SK-N-SH treated with all-trans-retinoic acid at 6 μM for 48 hours (cell line): ENCODE results near the gene SPTLC1.

Source experiments
- ATAC-seq: fragments of 200-7000 bp; cut with Tn5 transposase; 3 replicates; pipeline ENCODE4 v1.9.1; 2020; ENCODE audit warnings: mild to moderate bottlenecking, moderate library complexity
- BACH2 ChIP-seq: fragments of 250-450 bp; sonication (Bioruptor Pico); IDR thresholded peaks from 2 replicates; pipeline ENCODE4 v1.9.0; 2021; ENCODE audit warnings: mild to moderate bottlenecking, borderline replicate concordance
- CSDC2 ChIP-seq: fragments of 250-450 bp; sonication (Bioruptor Pico); IDR thresholded peaks from 2 replicates; pipeline ENCODE4 v1.5.0; 2020; ENCODE audit warnings: mild to moderate bottlenecking, moderate library complexity
- ESRRG ChIP-seq: fragments of 250-450 bp; sonication (Bioruptor Pico); IDR thresholded peaks from 2 replicates; pipeline ENCODE4 v1.6.1; 2021; ENCODE audit warnings: mild to moderate bottlenecking
- GLIS3 ChIP-seq: fragments of 250-450 bp; sonication (Bioruptor Pico); IDR thresholded peaks from 2 replicates; pipeline ENCODE4 v1.5.0; 2020; ENCODE audit warnings: mild to moderate bottlenecking, moderate library complexity
- ISL1 ChIP-seq: fragments of 250-450 bp; sonication (Bioruptor Pico); IDR thresholded peaks from 2 replicates; pipeline ENCODE4 v2.1.2; 2022; ENCODE audit warnings: mild to moderate bottlenecking, moderate library complexity
- OSR1 ChIP-seq: fragments of 250-450 bp; sonication (Bioruptor Pico); IDR thresholded peaks from 2 replicates; pipeline ENCODE4 v1.8.0; 2022; ENCODE audit warnings: moderate library complexity, mild to moderate bottlenecking, inconsistent platforms
- PPARA ChIP-seq: fragments of 250-450 bp; sonication (Bioruptor Pico); IDR thresholded peaks from 2 replicates; pipeline ENCODE4 v1.5.0; 2020; ENCODE audit warnings: mild to moderate bottlenecking, borderline replicate concordance
- RARB ChIP-seq: fragments of 250-450 bp; sonication (Bioruptor Pico); IDR thresholded peaks from 2 replicates; pipeline ENCODE4 v1.8.0; 2021; ENCODE audit warnings: mild to moderate bottlenecking, moderate library complexity
- SNAI2 ChIP-seq: fragments of 250-450 bp; sonication (Bioruptor Pico); IDR thresholded peaks from 2 replicates; pipeline ENCODE4 v1.5.0; 2020; ENCODE audit warnings: mild to moderate bottlenecking, moderate library complexity
- TCF4 ChIP-seq: fragments of 250-450 bp; sonication (Bioruptor Pico); IDR thresholded peaks from 2 replicates; pipeline ENCODE4 v1.8.0; 2021; ENCODE audit warnings: mild to moderate bottlenecking, moderate library complexity, borderline replicate concordance
- TOX ChIP-seq: fragments of 250-450 bp; sonication (Bioruptor Pico); IDR thresholded peaks from 2 replicates; pipeline ENCODE4 v1.8.0; 2021; ENCODE audit warnings: mild to moderate bottlenecking, moderate library complexity, borderline replicate concordance
- ZC3H10 ChIP-seq: fragments of 250-450 bp; sonication (Bioruptor Pico); IDR thresholded peaks from 2 replicates; pipeline ENCODE4 v1.5.1; 2021; ENCODE audit warnings: mild to moderate bottlenecking, moderate library complexity
- ZFP3 ChIP-seq: fragments of 250-450 bp; sonication (Bioruptor Pico); IDR thresholded peaks from 2 replicates; pipeline ENCODE4 v1.5.0; 2020; ENCODE audit warnings: mild to moderate bottlenecking, moderate library complexity
- ZFP30 ChIP-seq: fragments of 450-650 bp; formaldehyde crosslinking; IDR thresholded peaks from 2 replicates; pipeline ENCODE4 v1.5.0; 2022; ENCODE audit warnings: mild to moderate bottlenecking, moderate library complexity
- ZNF565 ChIP-seq: fragments of 450-650 bp; formaldehyde crosslinking; conservative IDR thresholded peaks from 2 replicates; pipeline ENCODE4 v1.5.0; 2020; ENCODE audit warnings: low read depth, mild to moderate bottlenecking, moderate library complexity
- ZNF70 ChIP-seq: fragments of 450-650 bp; formaldehyde crosslinking; IDR thresholded peaks from 2 replicates; pipeline ENCODE4 v1.5.0; 2020; ENCODE audit warnings: mild to moderate bottlenecking, moderate library complexity
- ZNF8 ChIP-seq: fragments of 450-650 bp; formaldehyde crosslinking; IDR thresholded peaks from 2 replicates; pipeline ENCODE4 v1.5.0; 2020; ENCODE audit warnings: mild to moderate bottlenecking, moderate library complexity
- TF ChIP-seq, protein P1 (sequence below): fragments of 250-450 bp; sonication (Bioruptor Pico); IDR thresholded peaks from 2 replicates; pipeline ENCODE4 v1.8.0; 2020; ENCODE audit warnings: mild to moderate bottlenecking, moderate library complexity, borderline replicate concordance
- TF ChIP-seq, protein P2 (sequence below): fragments of 250-450 bp; sonication (Bioruptor Pico); IDR thresholded peaks from 2 replicates; pipeline ENCODE4 v1.5.1; 2021; ENCODE audit warnings: mild to moderate bottlenecking, moderate library complexity
- TF ChIP-seq, protein P3 (sequence below): fragments of 250-450 bp; sonication (Bioruptor Pico); IDR thresholded peaks from 2 replicates; pipeline ENCODE4 v1.5.1; 2020; ENCODE audit warnings: low read depth, mild to moderate bottlenecking, moderate library complexity
- TF ChIP-seq, protein P4 (sequence below): fragments of 250-450 bp; sonication (Bioruptor Pico); IDR thresholded peaks from 2 replicates; pipeline ENCODE4 v1.8.0; 2021; ENCODE audit warnings: low read depth, mild to moderate bottlenecking, moderate library complexity, borderline replicate concordance
- TF ChIP-seq, protein P5 (sequence below): fragments of 250-450 bp; sonication (Bioruptor Pico); IDR thresholded peaks from 2 replicates; pipeline ENCODE4 v1.5.0; 2020; ENCODE audit warnings: mild to moderate bottlenecking, moderate library complexity

Gene SPTLC1

DNA sequence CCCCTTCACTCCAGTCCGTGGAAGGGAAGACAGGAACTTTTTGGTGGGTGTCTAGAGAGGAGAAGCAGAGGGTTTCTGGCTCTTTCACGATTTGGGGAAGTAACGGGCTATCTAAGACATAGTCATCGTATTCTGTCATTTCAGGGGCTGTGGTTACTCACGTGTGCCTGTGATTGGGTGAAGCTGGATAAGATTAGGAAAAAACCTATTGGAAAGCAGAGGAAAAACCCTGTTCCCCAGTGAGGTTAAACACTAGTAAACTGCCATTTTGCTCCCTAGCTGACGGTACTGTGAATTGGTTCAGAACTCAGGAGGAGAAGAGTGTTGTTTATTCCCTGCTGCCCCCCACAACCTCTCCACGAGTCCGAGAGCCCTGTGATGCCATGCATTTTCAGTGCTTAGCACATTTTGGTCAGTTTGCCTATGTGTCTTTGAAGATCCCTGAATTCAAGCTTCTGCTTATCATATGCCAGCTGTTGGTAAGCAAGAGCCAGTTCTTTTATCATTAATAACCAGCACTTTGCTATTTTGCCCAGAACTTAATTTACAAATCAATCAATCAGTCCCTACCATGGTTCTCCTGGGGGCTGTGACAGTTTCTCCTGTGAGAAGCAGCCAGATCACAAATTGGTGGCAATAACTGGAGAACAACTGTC is 120.1 kb downstream of the SPTLC1 start:
- TF ChIP-seq BACH2: no peak
- no peak for TF ChIP-seq ZNF8 (CRISPR knock-in tag)
- TF ChIP-seq RARB: no peak
- no peak for TF ChIP-seq ZC3H10 (CRISPR knock-in tag)
- TF ChIP-seq ZNF565 (CRISPR knock-in tag): no peak
- TF ChIP-seq ZFP3: no peak

DNA sequence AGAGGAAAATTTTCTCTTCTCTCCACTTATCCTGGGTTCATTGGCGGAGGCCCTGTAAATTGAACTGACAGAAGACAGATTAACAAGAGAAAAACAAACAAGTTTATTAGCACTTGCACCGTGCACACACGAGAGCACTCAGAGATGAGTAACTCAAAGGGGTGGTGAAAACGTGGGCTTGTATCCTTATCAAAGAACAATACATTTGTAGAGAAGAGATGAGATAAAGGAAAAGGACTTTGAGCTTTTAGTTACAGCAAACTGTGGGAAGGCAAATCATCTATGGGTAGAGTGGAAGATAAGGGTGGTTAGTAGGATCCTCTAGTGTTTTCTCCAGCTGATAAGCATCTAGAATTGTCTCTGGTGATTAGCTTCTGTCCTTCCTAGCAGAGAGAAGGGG is 120.8 kb downstream of the SPTLC1 start:
- TF ChIP-seq OSR1 (CRISPR knock-in tag) (no peak), RARB (no peak), GLIS3 (CRISPR knock-in tag) (no peak), BACH2 (no peak), SNAI2 (CRISPR knock-in tag) (no peak), ZNF8 (CRISPR knock-in tag) (no peak), ZNF70 (CRISPR knock-in tag) (no peak), ZNF565 (CRISPR knock-in tag) (no peak), ZFP3 (no peak), ISL1 (CRISPR knock-in tag) (no peak), ZFP30 (CRISPR knock-in tag) (no peak), CSDC2 (CRISPR knock-in tag) (no peak)
- TF ChIP-seq, protein P1, sequence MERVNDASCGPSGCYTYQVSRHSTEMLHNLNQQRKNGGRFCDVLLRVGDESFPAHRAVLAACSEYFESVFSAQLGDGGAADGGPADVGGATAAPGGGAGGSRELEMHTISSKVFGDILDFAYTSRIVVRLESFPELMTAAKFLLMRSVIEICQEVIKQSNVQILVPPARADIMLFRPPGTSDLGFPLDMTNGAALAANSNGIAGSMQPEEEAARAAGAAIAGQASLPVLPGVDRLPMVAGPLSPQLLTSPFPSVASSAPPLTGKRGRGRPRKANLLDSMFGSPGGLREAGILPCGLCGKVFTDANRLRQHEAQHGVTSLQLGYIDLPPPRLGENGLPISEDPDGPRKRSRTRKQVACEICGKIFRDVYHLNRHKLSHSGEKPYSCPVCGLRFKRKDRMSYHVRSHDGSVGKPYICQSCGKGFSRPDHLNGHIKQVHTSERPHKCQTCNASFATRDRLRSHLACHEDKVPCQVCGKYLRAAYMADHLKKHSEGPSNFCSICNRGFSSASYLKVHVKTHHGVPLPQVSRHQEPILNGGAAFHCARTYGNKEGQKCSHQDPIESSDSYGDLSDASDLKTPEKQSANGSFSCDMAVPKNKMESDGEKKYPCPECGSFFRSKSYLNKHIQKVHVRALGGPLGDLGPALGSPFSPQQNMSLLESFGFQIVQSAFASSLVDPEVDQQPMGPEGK: no peak
- TF ChIP-seq, protein P2, sequence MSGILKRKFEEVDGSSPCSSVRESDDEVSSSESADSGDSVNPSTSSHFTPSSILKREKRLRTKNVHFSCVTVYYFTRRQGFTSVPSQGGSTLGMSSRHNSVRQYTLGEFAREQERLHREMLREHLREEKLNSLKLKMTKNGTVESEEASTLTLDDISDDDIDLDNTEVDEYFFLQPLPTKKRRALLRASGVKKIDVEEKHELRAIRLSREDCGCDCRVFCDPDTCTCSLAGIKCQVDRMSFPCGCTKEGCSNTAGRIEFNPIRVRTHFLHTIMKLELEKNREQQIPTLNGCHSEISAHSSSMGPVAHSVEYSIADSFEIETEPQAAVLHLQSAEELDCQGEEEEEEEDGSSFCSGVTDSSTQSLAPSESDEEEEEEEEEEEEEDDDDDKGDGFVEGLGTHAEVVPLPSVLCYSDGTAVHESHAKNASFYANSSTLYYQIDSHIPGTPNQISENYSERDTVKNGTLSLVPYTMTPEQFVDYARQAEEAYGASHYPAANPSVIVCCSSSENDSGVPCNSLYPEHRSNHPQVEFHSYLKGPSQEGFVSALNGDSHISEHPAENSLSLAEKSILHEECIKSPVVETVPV: no peak
- TF ChIP-seq, all 23 proteins: peak for 0
- ATAC-seq: no peak

More for the DNA sequence above, 120.1 kb downstream of the SPTLC1 start:
- ATAC-seq: no peak

DNA sequence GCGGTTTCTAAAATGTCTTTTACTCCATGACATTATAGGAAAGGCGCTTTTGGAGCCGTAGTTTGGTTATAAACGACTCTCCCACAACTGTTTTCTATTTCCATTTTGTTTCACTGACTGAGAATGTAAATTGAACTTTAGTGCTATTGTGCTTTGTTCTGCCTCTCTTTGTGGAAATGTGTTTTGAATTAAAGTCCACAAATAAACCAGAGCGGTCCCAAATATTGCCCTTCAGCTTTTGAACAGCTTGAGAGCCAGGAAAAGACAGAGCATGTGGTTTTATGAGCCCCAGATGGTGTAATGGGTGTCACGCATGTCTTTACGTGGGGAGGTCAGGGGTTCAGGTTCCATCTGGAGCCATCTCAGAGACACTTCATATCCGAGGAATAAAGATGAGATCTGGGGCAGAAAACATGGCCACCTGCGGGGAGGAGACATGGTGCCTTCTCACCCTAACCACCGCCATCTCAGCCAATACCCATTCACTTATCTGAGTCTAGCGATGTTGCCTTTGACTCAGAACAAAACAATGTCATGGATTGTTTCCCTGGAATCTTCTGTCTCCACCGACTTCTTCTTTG is 122.7 kb downstream of the SPTLC1 start:
- TF ChIP-seq, protein P3, sequence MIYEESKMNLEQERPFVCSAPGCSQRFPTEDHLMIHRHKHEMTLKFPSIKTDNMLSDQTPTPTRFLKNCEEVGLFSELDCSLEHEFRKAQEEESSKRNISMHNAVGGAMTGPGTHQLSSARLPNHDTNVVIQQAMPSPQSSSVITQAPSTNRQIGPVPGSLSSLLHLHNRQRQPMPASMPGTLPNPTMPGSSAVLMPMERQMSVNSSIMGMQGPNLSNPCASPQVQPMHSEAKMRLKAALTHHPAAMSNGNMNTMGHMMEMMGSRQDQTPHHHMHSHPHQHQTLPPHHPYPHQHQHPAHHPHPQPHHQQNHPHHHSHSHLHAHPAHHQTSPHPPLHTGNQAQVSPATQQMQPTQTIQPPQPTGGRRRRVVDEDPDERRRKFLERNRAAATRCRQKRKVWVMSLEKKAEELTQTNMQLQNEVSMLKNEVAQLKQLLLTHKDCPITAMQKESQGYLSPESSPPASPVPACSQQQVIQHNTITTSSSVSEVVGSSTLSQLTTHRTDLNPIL (CRISPR knock-in tag): no peak
- TF ChIP-seq TCF4 (CRISPR knock-in tag): peak; percentile 78; the same call in 1 of the 2 replicates
- TF ChIP-seq, all 23 proteins: peak for 1
- no peak for ATAC-seq

DNA sequence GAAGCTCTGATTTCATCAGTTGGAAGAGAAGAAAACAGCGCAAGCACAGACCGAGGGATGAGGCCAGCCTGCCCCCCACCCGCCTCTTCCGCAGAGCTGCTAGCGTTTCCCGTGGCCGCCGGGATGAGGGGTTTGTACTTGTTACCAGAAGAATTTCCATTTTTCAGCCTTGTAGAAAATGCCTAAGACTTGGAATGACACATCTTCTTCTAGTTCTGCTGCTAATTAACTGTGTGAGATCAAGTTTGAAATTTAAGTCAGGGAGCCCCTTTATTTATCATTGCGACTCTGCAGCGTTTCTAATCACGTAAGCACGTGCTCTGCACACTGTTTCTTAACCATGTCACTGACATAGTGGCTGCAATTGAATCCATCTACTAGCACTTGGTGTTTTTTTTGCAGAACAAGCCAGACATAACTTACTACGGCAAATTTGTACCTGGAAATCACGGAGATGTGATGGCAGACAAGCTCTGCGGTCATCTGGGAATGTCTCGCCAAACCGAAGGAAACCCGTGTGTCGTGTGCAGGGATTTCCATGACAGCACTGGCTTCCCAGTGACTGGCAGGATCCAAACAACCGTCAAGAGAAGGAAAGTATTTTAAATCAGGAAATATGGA is 123.4 kb downstream of the SPTLC1 start:
- no peak for ATAC-seq
- TF ChIP-seq ZNF565 (CRISPR knock-in tag) (no peak), ZC3H10 (CRISPR knock-in tag) (no peak), TOX (no peak), ESRRG (no peak), RARB (no peak), CSDC2 (CRISPR knock-in tag) (no peak), BACH2 (no peak), TCF4 (CRISPR knock-in tag) (no peak), GLIS3 (CRISPR knock-in tag) (no peak), ZNF70 (CRISPR knock-in tag) (no peak), ZFP30 (CRISPR knock-in tag) (no peak), OSR1 (CRISPR knock-in tag) (no peak), PPARA (CRISPR knock-in tag) (no peak), ZFP3 (no peak), SNAI2 (CRISPR knock-in tag) (no peak)
- TF ChIP-seq, protein P4, sequence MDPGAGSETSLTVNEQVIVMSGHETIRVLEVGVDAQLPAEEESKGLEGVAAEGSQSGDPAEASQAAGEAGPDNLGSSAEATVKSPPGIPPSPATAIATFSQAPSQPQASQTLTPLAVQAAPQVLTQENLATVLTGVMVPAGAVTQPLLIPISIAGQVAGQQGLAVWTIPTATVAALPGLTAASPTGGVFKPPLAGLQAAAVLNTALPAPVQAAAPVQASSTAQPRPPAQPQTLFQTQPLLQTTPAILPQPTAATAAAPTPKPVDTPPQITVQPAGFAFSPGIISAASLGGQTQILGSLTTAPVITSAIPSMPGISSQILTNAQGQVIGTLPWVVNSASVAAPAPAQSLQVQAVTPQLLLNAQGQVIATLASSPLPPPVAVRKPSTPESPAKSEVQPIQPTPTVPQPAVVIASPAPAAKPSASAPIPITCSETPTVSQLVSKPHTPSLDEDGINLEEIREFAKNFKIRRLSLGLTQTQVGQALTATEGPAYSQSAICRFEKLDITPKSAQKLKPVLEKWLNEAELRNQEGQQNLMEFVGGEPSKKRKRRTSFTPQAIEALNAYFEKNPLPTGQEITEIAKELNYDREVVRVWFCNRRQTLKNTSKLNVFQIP (CRISPR knock-in tag): no peak
- TF ChIP-seq, protein P3 (CRISPR knock-in tag): no peak
- TF ChIP-seq, protein P5, sequence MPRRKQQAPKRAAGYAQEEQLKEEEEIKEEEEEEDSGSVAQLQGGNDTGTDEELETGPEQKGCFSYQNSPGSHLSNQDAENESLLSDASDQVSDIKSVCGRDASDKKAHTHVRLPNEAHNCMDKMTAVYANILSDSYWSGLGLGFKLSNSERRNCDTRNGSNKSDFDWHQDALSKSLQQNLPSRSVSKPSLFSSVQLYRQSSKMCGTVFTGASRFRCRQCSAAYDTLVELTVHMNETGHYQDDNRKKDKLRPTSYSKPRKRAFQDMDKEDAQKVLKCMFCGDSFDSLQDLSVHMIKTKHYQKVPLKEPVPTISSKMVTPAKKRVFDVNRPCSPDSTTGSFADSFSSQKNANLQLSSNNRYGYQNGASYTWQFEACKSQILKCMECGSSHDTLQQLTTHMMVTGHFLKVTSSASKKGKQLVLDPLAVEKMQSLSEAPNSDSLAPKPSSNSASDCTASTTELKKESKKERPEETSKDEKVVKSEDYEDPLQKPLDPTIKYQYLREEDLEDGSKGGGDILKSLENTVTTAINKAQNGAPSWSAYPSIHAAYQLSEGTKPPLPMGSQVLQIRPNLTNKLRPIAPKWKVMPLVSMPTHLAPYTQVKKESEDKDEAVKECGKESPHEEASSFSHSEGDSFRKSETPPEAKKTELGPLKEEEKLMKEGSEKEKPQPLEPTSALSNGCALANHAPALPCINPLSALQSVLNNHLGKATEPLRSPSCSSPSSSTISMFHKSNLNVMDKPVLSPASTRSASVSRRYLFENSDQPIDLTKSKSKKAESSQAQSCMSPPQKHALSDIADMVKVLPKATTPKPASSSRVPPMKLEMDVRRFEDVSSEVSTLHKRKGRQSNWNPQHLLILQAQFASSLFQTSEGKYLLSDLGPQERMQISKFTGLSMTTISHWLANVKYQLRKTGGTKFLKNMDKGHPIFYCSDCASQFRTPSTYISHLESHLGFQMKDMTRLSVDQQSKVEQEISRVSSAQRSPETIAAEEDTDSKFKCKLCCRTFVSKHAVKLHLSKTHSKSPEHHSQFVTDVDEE: no peak
- TF ChIP-seq, protein P2: no peak
- TF ChIP-seq, all 23 proteins: peak for 0
